Stimulated activated CD8-positive, alpha-beta memory T cell treated with anti-CD3 and anti-CD28 coated beads, Interleukin-15, amount 100 ng/mL, for 24 hours (primary cell): Measurements from ENCODE around the gene UNKL.

Experiments used
- DNase-seq: peaks from one replicate; pipeline ENCODE4 v3.0.0-alpha.2; 2020; ENCODE audit warnings: low read depth

UNKL gene

GRCh38 chr16:1375741-1376410 lies 38.6 kb downstream of the UNKL start:
- DNase-seq = no peak

GRCh38 chr16:1375298-1375640 lies 39.2 kb downstream of the UNKL start:
- DNase-seq = no peak

DNA sequence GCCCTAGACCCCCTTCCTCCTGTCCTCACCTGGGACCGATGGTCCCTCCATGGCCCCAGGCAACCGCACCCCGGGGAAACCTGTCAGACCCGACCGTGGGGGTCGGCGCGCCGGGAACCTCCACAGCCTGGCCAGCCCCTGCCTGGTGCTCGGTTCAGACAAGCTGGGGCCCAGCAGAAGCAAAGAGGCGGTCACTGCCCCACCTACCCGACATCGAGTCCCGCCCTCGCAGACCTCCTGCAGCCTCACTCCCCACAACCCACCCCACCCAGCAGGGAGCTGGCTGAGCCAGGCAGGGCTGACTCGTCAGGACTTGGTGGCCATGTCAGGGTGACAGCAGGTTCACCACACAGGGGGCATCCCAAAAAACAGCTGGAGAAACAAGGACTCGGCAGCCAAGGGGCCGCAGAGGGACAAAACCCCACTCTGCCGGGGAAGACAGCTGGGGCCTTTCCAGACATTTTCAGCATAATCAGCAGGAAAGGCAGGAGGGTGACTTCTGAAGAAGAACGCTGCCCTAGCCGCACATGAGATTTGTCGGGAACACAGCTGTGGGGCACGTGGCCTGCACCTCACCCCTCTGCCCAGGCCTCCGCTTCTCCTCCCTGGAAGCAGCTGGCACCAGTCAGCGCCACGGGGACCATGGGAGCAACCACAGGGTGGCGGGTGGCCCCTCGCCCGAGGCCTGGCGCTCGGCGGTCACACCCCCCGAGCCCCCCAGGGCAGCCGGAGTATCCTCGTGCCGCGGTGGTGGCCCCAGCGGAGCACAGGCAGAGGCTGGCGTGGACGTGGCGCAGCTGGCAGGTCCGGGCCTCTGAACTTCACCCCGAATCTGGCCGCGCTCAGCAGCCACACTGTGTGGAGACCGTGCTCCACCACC lies 39.8 kb downstream of the UNKL start:
- no peak for DNase-seq

DNA sequence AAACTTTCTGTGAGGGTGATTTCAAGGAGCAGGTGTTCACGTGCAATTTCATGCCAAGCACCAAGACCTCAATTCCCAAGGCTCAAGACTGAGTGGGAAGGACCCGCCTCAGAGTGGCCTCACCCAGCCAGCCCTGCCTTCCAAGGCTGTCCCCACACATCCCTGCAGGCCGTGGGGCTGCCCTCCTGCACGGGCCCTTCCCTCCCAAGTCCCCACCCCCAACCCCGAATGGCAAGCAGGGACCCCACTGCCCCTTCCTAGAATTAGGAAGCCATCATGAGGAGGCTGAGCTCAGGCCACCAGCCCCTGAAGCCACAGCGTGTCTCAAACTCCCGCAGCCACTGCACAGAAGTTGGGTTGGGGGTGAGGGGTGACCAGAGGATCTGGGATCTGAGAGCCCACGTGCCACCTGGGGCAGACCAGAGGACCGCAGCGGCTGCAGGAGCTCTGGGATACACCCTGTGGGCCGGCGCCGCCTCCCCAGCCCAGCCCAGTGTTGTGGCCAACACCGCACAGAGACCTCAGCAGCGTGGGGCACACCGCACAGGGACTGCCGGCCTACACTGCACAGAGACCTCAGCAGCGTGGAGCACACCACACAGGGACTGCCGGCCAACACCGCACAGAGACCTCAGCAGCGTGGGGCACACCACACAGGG lies 42.1 kb downstream of the UNKL start:
- DNase-seq = no peak

DNA sequence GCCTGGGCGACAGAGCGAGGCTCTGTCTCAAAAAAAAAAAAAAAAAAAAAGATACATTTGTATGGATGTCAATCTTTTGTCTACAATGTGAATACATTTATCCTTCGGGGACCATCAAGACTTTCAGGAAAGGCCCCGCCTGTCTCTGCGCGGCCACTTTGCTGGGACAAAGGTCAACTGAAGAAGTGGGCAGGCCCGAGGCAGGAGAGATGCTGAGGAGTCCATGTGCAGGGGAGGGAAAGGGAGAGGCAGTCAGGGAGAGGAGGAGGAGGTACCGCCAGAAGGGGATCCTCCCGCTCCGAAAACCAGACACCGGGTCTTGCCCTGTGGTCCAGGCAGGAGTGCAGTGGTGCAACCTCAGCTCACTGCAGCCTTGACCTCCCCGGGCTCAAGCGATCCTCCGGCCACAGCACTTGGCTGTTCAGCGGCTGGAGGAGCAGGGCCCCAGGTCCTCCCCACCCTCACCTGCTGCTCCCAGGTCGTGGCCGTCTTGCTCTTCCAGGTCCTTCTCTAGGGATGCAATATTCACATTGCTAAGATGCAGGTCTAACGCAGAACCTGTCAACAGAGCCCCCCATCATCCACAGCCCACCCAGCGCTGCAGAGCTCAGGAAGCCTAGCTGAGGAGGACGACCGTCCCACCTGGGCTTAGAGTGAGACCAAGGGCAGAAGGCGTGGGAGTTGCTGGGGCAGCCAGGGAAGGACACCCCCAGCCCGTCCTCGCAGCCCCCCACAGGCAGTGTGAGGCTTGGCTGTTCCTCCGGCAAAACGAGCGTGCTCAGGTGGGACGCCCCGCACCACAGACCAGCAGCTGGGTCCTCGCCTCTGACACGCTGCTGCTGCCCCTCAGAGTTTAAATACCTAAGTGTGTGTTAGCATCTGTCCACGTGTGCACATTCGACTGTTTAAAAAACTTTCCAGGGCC lies 43.2 kb downstream of the UNKL start:
- no peak for DNase-seq

GRCh38 chr16:1367486-1368174 lies 46.9 kb downstream of the UNKL start:
- no peak for DNase-seq

- no peak for DNase-seq
These were observed 47.7 kb downstream of the UNKL start for GRCh38 chr16:1366712-1367299.

- no peak for DNase-seq
These were observed 48.3 kb downstream of the UNKL start for GRCh38 chr16:1366060-1366711.

GRCh38 chr16:1364510-1364909 lies 50.0 kb downstream of the UNKL start:
- DNase-seq = no peak

- peak; percentile 41 for DNase-seq
These were observed 50.9 kb downstream of the UNKL start for GRCh38 chr16:1363501-1364041.

GRCh38 chr16:1362807-1363206 lies 51.7 kb downstream of the UNKL start:
- DNase-seq = no peak

DNA sequence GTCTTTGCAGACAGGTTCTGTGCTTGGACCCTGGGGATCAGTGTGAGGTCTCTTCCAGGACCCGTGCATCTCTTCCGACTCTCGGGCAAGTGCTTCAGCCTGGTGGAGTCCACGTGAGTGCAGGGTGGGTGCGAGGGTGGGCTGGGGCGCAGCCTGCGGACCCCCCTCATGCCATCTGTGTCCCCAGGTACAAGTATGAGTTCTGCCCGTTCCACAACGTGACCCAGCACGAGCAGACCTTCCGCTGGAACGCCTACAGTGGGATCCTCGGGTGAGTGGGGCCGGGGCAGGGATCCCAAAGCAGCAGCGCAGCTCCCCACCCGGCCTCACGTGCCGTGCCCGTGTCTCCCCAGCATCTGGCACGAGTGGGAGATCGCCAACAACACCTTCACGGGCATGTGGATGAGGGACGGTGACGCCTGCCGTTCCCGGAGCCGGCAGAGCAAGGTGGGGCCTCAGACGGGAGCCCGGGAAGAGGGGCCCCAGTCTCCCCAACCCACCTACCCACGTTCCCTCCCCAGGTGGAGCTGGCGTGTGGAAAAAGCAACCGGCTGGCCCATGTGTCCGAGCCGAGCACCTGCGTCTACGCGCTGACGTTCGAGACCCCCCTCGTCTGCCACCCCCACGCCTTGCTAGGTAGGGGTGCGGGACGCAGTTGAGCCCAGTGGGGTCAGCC lies 52.7 kb downstream of the UNKL start:
- DNase-seq = no peak

- no peak for DNase-seq
These were observed 56.5 kb downstream of the UNKL start for GRCh38 chr16:1357906-1358566.

- no peak for DNase-seq
These were observed 58.2 kb downstream of the UNKL start for GRCh38 chr16:1356061-1356900.

DNA sequence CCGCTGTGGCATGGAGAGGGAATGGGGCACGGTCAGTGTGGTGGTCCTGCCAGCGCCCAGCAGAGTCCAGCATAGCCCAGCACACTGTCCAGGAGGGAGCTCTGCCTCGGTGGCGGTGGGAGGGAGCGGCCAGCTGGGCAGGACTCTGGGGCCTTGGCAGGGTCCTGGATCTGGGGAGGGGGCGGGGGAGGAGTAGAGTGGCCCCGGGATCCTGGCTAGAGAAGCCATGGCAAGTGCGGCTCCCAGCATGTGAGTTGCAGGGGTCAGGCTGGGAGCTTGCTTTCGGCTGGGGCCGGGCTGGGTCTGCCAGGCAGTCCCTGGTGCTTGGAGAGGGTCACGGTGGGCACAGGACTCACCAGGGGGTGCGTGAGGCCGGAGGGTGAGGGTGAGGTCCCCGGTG lies 58.9 kb downstream of the UNKL start:
- DNase-seq = no peak

- DNase-seq = no peak
These were observed 59.5 kb downstream of the UNKL start for GRCh38 chr16:1354815-1355540.

DNA sequence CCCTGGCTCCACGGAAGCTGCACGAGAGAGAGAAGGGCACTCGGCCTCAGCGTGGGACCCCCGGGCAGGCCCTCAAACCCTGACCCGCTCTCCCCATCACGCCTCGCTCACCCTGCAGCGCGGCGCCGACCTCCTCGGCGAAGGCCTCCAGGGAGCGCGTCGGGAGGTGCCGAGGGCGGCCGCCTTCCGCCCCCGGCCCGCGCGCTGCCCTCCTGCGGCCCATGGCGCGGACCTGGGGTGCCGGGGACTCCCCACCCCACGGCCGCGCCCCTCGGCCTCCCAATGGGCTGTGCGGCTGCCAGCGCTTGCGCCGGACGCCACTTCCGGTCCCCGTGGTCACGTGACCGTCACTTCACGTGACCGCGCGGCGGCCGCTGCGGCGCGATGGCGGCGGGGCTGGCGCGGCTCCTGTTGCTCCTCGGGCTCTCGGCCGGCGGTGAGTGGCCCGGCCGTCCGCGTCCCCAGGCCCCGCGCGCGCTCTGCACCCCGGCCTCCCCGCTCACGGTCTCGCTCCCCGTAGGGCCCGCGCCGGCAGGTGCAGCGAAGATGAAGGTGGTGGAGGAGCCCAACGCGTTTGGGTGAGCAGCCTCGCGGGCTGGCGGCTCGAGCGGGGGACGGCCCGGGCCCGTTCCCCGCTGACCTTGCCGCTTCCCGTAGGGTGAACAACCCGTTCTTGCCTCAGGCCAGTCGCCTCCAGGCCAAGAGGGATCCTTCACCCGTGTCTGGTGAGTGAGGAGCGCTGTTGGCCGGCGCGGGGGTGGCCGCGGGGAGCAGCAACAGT lies 62.7 kb downstream of the UNKL start, which contains the start of the genes GNPTG and TSR3:
GNPTG (plus strand) TSS at position 350 of the 781 bp plus-strand sequence; CDS start at position 385, 35 bp downstream.
TSR3 (minus strand) TSS at position 297 of the 781 bp plus-strand sequence; CDS start at position 223, 74 bp downstream.
- peak; percentile 87 for DNase-seq
